GM19455 (cell line): ENCODE results near the gene ME3.

ENCODE experiments used
- ATAC-seq: cut with Tn5 transposase; IDR thresholded peaks from one replicate; pipeline ENCODE4 v1.9.1; 2021; ENCODE audit not compliant: unreplicated experiment

The ME3 gene

GRCh38 chr11:86469491-86470388 lies 202.7 kb downstream of the ME3 start:
- ATAC-seq = no peak

- no peak for ATAC-seq
Measured at GRCh38 chr11:86468169-86468568, 204.2 kb downstream of the ME3 start.

DNA sequence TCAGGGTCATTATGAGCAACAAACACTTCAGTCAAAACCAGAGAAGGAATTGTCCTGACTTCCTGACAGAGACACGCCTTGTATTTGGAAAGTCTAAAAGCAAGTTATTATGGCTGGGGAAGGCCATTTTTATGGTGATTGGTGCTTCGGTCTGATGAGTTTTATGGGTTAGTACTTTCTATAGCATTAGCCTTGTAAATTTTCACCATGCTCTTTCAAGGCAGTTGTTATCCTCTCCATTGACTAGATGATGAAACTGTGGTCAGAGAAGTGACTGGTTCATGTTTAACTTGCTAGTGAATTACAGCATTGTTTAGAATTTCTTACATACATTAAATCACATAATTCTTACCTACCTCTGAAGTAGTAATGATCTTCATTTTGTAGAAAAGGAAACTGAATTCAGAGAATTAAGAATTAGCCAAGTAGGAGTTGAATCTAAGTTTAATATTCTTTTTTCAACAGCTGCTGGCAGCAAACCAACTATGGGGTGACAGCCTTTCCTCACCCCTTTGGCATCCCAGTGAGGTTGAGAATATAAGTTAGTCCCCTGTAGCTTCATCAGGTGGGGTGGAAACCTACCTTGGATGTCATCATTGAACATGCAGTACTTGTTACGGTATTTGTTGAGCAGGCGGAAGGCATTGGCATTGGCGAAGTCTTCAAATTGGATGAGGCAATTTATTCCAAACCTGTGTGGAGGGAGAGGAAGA lies 207.8 kb downstream of the ME3 start:
- no peak for ATAC-seq

DNA sequence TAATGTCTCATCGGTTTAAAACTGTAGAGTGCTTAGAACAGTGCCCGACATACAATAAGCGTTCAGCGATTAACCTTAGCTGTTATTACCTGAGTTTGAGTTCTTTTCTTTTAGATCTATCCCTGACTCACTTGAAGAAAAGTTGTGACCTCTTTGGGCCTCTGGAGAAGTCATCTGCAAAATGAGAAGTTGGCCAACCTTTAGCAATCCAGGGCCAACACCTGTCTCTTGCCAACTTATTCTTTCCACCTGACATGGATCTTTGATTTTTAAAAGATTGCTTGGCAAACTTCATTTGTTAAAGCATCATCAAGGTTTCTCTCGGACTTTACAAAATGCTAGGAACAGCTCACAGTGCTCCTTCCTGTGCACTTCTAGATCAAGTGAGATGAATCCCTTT lies 208.5 kb downstream of the ME3 start:
- ATAC-seq = no peak

DNA sequence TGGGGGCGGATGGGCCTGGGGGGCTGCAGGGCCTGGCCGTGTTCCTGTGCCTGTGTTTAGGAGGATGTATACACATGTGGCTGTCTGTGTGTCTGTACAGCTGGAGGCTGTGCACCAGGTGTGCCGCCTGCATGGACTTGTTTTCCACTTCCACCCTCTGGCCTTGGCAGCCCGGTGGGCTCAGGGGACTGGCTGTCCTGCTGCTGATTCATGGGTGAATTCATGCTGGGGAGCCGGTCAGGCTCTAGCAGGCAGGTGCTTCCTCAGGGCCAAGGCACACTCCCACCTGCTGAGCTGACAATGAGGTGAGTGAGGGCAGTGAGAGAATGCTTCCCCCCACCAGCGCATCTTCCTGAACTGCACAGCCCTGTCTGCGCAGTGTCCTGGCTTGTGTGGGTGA lies 209.3 kb downstream of the ME3 start:
- no peak for ATAC-seq

GRCh38 chr11:86461892-86462291 lies 210.5 kb downstream of the ME3 start:
- ATAC-seq = no peak

DNA sequence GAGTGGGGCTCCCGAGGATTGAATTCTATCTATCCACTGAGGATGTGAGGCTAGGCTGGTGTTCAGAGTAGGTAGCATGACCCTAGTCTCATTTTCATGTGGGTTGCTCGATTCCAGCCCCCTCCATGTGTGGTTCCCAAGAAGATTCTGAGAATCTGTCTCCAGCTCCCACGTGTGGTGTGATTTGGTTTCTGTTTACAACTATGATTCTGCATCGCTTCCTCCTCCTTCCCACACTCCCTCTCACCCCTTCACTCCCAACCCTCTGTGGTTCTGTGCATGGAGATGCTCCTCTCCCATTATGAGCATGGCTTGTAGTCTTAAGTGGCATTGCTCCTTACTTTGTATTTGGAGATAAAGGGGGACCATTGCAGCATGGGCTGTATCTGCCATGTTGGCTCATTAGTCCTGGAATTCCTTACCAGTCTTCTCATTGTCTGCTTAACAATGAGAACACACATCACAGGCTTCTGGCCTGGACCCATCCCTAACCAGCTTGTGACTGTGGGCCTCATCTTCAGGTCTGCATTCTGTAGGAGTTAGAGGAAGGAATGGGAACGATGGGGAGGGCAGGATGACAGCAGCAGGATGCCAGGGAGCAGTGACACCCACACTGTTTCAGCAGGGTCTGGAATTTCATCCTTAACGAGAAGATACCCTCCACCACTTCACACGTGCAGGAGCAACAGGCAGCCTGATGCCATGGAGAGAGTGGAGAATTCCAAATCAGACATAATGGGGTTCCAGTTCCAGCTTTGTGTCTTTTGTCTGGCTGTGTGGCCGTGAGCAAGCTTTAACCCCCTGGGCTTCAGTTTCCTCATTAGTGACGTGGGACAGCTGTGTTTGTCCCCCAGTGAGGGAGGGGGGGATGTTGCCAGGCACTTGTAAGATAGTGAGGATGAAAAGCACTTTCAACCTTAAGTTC lies 211.7 kb downstream of the ME3 start:
- ATAC-seq = no peak

DNA sequence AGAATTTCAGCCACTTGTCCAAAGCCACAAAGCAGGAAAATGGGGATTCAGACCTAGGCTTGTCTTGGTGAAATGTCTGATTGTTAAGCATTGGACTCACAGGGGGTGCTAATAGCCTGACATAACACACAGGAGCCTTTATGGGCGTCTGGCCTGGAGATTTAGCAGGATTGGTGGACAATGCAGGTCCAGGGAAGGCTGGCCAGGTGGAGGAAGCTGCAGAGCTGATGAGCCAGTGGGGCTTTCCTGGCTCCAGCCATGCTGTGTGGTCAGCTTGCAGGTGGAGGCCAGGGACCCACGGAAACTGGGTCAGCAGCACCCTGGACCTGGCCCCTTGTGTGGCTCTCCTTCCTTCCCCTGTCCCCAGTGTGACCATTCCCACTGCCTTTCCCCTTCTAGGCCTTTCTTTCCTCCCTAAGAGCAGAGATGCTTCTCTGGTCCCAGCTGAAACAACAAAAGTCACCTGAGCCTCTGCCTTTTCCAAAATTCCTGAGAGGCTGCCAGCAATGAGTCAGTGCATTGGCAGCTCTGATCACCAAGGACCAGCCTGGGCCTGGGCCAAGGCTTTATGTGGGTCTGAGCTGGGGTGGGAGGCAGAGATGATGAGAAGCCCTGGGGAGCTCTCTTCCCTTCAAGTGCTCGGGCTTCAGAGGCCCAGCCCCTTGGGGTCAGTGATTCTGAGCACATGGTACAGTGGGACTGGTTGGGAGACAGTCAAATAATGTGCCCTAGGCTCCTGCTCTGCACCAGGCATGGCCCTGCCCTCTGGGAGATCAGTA lies 212.5 kb downstream of the ME3 start:
- no peak for ATAC-seq

DNA sequence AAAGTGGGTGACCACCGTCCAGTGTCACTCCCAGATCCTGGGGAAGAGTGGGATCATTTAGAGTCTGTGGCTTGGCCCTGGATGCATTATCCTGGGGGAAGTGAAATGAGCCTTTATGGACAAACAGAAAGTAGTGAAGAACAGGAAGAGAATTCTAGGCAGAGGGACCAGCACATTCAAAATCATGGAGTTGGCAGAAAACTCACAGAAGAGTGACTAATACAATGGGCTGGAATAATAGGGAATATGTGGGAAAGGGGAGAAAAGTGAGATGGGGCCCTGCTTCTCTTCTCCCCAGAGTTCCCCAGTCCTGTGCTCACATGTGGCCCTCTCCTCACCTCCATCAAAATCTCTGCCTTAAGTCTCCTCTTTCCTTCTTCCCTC lies 213.4 kb downstream of the ME3 start:
- ATAC-seq = no peak

DNA sequence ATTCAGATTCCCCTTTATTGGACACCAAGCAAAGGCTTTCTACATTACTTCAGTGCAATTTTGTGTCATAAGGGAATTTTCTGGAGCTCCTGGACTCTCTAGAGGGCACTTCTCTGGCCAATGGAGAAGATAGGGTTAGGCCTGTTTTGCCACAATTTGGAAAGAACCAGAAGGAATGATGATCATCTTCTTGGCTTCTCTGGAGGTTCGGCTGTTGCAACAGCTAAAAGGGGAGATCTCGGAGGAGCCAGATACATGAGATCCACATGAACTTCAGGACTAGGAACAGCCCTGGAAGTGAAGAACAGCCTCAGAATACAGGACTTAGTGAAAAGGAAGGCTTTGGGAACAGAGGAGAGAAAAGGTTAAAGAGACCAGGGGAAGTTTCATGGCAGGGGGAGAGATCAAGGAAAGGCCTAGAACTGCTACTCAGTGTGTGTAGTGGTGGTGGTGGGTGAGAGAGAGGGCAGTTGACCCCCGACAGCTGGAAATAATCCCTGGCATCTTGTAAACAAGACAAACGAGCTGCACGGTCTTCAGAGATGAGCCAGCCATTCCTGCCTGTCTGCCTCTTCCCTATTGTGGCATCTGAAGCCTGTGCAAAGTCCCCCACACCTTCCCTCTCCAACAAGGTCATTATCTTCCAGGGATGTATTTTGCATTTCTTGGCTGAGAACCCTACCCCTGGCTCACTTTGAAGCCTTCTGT lies 214.0 kb downstream of the ME3 start:
- ATAC-seq = no peak

- peak; percentile 76 for ATAC-seq
Measured at GRCh38 chr11:86456075-86456939, 216.1 kb downstream of the ME3 start.

GRCh38 chr11:86453290-86454030 lies 219.0 kb downstream of the ME3 start:
- ATAC-seq = no peak

DNA sequence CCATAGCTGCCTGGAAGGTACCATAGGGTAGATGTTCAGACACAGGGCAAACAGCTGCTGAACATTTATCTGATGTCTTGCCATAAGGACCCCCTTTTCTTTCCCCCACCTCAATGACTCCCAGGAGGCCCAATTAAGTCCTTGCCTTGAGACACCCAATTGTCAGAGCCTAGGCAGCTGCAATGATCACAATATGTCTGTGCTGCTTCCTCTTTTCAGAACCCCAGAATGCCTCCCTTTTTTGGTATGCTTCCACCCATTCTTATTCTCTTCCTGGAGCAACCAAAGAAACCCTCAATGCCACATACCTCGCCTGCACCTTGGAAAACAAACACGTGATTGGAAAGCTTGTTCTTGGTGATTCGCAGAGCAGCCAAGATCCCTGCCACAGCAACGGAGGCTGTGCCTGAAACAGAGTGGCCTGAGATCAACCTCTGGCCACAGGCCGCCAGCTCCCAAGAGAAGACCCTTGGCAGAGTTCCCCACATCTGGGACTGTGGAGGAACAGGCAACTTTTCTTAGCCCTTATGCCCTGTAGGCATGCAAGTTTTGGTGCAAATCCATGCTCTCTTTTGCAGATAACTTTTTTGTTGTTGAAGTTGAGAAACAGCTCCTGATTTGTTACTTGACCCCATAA lies 222.3 kb downstream of the ME3 start:
- ATAC-seq = no peak

DNA sequence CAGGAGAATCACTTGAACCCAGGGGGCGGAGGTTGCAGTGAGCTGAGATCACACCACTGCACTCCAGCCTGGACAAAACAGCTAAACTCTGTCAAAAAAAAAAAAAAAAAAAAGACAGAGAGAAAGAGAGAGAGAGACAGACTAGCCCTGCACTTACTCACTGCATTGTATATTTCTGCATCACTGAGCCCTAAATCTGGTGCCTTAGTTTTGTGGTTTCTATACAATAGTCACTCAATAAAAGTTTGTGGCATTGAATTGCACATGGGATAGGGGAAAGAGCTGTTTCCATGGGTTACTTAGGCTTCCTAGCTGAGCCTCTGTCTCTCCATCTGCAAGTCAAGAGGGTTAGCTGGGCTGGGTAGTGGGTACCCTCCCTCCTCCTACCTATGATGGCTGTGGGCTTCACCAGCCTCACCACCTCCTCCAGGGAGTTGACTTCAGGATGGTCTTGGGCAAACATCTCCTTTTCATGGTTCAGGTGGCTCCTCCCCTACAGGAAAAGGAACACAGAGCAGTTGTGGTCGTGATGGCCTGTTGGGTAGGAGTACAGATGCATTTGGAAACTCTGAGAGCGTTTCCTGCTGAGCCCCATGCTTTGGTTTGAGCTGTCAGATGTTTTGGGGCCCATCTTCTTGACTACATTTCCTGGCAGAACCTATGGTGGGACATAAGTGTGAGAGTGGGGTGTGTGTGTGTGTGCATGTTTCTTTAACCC lies 224.5 kb downstream of the ME3 start:
- ATAC-seq = no peak

DNA sequence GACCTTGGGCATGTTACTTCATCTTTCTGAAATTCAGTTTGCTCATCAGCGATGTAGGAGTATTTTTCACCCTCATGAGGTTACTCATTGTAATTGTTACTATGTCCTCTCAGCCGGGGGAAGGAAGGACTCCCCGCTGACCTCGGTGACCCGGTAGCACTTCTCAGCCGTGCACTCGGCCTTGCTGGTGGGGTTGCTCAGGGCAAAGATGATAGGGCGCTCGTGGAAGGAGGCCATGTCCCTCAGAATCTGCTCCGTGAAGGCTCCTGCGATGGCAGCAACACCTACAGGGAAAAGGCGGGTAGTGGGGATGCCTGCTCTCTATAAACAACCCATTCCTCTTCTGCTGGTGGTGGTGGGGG lies 225.5 kb downstream of the ME3 start:
- no peak for ATAC-seq

- no peak for ATAC-seq
Measured at GRCh38 chr11:86446163-86446923, 226.1 kb downstream of the ME3 start.

DNA sequence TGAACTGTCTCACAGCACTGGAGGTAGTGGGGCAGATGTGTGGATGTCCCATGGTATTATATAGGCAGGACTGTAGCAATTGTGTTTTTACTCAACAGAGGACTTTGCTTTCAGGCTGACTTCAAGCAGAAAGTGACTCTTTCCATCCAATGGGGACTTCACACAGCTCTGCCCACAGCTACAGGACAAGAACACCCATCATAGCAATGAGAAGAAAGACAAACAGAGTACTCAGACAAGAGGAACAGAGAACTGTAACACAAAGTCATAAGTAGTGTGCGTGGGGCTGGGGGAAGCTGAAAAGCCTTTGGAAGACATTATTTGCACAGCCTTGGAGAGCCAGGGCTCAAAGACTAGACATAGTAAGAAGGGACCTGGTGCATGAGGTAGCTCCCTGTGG lies 227.4 kb downstream of the ME3 start:
- ATAC-seq = no peak
